Colon (tissue), 2 donors: ENCODE data around the gene TMEM120A.

Experiments
- FAIRE-seq: peaks from 2 replicates; lab custom pipeline; 2012; peaks lifted over from hg19 to GRCh38; lab: Jason Lieb, UNC
- donor health status: control.
- donor health status: control.

Gene TMEM120A

DNA sequence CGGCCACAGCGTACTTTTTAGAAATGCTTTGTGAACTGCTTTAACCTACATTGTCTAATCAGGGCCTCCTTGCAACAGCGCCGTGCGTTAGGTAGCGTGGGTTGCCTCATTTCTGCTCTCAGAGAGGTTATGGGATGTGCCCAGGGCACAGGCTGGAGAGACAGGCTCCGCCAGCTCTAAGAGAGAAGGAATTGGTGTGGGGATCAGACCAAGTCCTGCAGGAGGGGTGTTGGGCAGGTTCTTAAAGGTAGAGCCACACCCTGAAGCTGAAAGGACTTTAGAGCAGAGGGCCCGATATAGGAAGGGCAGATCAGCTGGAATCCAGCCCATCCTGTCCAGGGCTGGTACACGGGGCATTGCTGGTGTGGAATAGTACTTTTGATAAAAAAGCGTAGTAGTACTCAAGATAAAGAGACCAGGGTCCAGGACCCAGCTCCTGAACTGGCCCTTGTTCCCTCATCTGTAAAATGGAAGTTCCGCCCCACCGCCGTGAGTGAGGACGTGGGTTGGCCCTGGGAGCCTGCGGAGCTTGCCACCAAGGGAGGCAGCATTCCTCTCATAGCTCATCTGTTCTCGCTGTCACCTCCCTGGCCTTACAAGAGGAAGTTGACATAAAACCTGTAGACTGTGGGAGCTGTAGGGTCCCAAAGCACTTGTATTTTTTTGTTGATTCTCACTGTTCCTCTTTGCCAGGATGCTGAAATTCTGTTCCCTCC, 37.2 kb downstream of the TMEM120A start:
- no peak for FAIRE-seq

DNA sequence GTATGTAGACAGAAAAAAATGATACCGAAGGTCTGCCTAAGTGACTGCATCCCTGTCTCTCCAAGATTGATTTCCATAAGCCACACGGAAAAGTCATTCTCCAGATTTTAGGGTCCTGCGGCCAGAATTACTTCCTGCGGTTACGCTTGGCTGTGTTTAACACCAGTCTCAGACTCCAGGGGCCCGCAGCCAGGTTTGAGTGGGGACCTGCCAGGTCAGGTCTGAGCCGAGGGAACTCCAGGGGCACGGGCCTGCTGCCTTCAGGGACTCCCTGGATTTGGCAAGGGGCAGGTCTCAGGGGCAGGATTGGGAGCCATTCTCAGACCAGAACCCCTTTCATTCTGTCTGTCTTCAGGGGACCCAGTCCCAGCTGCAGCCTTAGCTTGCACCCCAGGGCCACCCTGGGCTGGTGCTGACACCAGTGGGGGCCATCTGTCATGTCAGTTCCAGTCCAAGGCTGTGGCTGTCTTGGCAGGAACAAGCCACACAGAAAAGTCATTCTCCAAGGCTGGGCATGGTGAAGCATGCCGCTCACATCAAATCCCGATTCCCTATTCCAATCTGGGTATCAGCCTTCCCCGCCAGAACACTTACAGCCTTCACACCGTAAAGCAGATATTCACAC, 39.0 kb downstream of the TMEM120A start:
- no peak for FAIRE-seq

DNA sequence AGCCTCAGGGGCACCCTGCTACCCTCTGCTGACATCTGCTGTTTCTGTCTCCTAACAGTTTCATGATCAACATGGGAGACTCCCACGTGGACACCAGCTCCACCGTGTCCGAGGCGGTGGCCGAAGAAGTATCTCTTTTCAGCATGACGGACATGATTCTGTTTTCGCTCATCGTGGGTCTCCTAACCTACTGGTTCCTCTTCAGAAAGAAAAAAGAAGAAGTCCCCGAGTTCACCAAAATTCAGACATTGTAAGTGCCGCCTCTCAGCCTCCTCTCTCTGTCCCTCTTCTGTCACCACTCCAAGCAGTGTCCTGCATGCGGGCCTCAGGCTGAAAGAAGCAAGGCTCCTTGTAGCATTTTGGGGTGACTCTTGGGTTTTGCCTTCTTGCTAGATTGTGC, 40.5 kb downstream of the TMEM120A start:
- no peak for FAIRE-seq

DNA sequence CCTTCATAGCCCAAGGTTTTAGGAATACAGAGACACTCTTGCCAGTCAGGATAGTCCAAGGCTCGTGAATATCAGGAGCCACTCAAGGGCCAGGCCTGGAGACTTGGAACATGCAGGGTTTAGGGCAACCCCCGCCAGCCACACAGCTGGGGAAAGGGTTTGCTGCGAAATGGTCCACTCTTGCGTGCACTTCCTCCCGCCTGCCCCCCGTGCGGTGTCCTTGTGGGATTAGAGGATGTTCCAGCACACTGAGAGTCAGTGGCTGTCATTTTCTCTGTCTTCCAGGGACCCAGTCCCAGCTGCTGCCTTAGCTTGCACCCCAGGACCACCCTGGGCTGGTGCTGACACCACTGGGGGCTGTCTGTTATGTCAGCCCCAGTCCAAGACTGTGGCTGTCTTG, 41.0 kb downstream of the TMEM120A start:
- no peak for FAIRE-seq

DNA sequence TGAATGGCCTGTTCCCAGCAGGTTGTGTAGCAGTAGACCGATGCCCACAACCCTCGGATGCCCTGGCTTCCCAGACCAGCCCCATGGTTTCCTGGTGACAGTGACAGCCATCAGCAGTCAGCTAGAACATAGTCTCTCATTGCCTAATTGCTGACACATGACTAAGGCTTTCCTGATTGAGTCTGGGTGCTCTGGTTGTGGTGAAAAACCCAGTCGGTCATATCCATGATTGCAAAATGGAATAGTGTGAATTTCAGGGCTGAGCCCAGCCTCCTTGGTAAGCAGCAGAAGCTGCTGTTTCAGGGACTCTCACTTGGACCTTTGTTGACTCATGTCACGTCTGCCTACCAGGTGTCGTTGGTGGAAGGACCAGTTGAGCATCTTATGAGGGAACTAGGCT, 42.9 kb downstream of the TMEM120A start:
- FAIRE-seq: no peak

DNA sequence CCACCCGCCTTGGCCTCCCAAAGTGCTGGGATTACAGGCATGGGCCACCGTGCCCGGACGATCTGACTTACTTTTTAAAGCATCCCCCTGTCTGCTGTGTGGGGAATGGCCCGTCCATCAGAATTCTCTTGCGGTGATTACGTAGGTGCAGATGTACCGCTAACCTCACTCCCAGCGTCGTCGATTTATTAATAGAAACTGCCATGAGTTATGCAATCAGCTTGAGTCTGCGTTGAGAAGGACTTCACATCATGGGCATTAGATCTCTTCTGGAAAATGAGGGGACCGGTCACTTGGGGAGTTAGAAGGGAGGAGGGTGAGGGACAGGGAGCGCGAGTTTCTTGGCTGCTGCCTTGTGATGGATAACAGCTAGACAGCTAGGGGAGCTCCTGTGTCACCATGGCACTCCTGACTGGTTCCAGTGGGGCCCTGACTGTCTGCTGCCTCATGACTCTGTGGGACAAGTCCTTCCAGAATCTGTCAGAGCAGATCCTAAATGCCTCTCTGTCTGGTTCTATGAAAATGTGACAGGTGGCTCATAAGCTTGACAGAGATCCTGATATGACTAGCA, 44.2 kb downstream of the TMEM120A start:
- no peak for FAIRE-seq

DNA sequence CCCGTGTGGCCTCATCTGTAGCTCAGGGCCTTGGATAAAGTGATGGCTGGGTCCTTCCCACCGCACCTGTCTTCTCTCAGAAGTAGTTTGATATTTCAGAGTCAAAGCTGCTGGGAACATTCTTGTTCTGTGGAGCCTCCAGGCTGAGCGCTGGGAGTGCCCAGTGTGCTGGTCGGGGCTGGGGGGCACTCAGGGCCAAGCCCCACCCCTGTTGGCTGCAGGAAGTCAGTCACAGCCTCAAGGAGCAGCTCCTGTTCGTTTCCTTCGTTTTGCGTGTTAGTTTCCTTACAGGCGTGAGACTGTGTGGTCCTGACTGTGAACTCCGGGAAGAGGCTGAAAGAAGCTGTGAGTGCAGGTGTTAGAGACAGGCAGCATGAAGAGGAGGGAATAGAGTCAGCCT, 46.2 kb downstream of the TMEM120A start:
- FAIRE-seq: no peak

DNA sequence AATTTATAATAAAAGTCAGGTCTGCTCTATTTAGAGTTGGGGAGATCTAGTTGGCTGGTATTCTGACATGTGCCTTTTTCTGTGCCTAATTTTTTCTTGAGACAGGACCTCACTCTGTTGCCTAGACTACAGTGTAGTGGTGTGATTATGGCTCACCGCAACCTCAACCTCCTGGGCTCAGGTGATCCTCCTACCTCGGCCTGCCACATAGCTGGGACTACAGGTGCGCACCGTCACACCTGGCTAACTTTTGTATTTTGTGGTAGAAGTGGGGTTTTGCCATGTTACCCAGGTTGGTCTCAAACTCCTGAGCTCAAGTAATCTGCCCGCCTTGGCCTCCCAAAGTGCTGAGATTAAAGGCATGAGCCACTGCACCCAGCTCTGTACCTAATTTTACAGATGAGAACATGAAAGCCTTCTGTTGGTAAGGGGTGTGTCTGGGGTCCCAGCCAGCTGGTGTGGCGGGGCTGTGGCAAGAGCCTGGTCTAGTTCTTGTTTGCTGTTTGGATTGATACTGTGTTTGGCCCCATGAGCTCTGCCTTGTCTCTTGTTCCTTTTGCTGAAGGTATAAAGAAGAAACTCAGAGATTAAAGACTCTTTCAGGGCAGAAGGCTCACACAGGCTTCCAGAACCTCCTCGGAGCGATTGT, 48.1 kb downstream of the TMEM120A start:
- no peak for FAIRE-seq

DNA sequence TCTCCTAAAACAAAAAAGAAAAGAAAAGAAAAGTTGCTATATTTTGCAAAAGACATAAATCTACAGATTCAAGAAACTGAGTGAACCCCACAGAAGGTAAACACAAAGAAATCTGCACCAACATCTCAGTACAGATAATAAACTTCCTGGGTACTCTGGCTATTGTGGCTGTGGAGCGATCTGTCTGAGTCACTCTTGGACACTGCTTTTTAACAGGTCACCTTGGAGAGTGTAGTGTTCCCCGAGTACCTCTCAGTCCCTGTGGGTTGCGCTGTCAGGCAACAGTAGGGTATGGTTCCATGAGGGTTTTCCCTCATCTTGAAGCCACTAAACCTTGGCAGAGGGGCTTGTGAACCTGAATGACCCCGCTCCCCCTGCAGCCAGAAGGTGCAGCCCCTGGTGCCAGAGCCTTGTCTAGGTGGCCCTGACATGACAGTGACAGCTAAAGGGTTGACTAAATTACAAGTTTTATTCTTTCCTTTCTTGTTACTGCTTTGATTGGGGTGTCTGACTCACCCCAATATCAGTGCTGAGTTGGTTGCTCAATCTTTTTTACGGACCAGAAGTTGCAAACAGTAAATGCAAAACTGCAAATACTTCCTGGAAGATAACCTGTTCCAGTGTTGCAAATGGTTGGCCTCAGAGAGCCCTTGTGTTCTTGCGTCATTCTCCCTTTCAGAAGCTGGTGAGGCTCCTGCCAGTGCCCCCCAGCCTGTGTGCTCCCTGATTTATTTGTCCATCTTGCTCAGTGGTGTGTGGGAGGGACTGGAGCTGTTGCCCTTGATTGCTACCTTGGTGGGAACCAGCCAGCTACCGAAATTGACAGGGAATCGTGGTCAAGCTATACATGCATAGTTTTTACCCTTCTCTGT, 48.9 kb downstream of the TMEM120A start:
- no peak for FAIRE-seq

DNA sequence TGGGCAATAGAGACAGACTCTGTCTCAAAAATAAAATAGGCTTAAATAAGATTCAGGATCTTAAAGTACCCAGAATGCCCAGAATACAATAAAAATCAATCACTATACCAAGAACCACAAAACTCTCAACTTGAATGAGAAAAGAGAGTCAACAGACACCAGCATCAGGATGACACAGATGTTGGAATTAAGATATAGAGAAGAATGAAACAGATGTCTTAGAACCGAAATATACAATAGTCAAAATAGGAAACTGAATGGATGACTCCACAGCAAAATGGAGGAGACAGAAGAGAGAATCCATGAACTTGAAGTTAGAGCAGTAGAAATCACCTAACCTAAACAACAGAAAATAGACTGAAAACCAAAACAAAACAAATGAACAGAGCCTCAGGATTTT, 49.9 kb downstream of the TMEM120A start:
- FAIRE-seq: no peak

DNA sequence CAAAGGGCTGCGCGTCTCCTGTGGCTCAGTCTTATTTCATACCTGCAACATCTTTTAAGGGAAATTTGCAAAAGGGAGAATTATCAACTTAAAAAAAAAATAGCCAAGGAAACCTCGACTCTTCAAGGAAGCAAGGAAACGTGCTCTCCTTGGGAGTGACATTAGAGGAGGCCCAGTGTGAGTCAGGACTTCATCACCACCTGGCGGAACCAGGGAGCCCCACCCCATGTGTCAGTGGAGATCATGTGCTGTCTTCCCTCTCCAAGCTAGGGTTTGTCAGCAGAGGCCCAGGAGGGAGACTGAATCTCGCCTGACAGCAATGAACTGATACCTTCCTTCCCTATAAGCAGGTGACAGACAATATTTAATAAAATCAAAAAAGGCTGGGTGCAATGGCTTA, 50.5 kb downstream of the TMEM120A start:
- FAIRE-seq: no peak

DNA sequence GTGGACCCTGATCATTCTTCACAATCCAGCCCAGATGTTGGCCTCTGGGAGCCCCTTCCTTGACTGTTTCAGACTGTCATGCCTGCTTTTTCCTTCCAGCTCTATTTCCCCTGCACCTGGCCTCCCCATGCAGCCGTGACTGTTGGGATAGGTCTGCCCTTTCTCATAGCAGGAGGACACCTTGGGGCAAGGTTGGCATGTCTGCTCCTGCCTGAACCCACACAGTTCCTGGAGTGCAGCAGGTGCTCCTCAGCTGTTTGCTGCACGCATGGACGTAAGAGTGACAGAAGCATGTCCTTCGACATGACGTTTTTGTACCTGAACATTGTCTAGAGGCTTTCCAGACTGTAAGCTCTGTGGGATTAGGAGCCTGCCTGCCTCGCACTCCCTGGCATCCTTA, 55.5 kb downstream of the TMEM120A start:
- no peak for FAIRE-seq

DNA sequence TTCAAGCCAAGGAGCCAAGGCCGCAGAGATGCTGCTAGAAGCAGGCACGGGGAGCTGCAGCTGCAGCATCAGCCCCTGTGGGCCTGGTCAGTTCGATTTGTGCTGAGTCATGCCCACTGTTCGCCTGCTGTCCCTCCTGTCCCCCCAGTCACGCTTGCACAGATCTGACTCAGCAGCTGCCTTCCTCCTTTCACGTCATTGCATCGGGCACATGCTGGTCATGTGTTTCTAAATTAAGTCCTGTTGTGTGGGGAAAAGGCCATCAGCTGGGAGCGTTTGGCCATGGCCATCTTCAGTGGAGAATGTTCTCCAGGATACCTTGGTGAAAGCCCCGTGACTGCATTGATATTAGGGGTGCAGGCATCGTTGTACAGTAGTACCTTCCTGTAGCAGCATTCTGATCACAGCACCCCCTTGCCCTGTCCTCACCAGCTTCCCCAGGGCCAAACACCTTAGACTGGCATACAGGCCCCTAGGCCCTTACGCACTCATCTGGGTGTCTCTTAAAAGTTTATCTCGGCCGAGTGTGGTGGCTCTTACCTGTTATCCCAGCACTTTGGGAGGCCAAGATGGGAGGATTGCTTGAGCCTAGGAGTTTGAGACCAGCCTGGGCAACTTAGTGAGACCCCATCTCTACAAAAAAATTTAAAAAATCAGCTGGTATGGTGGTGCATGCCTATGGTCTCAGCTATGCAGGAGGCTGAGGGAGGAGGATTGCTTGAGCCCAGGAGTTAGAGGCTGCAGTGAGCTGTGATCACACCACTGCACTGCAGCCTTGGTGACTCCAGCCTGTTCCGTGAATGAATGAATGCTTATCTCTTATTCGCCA, 56.2 kb downstream of the TMEM120A start:
- FAIRE-seq: no peak
